ENCODE results near the gene LRIG1.

Gene LRIG1

DNA sequence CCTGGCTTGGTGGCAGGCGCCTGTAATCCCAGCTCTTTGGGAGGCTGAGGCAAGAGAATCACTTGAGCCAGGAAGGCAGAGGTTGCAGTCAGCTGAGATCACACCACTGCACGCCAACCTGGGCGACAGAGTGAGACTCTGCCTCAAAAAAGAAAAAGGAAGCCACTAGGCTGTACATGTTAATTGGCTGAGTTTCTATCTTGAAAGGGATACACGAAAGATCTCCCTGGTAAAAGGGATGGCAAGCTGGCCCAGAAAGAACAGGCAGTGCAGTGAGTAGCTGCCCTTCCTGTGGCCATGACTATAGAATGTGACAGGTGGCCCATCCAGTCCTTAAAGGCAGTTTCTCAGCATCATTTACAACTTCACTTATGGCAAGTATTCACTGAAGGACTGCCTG, 12.3 kb downstream of the LRIG1 start:
- intact Hi-C loops (cut with micrococcal nuclease), result no loop called here
- H3K27me3 Mint-ChIP-seq, result no peaks in the 10 kb centered on the region
- H3K36me3 Mint-ChIP-seq (ENCODE audit: low read depth), result no peaks in the 10 kb centered on the region
- peaks cover 5% of the 10 kb centered on the region for H3K4me1 Mint-ChIP-seq (ENCODE audit: low read depth)
- no peaks in the 10 kb centered on the region for H3K9me3 Mint-ChIP-seq
- no peak overlapping the region for H3K4me3 Mint-ChIP-seq
- H3K27ac Mint-ChIP-seq, result no peak overlapping the region

DNA sequence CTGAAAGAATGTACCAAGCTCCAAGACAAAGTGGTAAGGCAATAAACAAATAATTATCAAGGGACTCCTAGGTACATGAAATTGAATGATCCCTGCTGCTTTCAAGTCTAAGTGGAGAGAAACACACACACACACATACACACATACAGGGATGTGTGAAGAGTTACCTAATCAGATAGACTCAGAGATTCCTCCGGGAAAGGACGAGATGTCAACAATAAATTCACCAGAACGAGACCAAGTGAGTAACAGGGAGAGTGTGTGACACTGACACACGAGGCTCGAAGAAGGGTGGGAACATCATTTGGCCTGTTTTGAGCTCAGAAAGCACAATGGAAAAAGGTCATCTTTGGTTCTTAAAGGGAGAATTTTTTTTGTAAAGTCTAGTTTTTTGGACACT, 13.4 kb downstream of the LRIG1 start:
- Mint-ChIP-seq H3K27ac (no peak overlapping the region), H3K27me3 (no peaks in the 10 kb centered on the region), H3K4me3 (no peak overlapping the region), H3K4me1 (ENCODE audit: low read depth) (peaks cover 9% of the 10 kb centered on the region), H3K9me3 (no peaks in the 10 kb centered on the region), H3K36me3 (ENCODE audit: low read depth) (no peaks in the 10 kb centered on the region)
- intact Hi-C loops (cut with micrococcal nuclease), result no loop called here

DNA sequence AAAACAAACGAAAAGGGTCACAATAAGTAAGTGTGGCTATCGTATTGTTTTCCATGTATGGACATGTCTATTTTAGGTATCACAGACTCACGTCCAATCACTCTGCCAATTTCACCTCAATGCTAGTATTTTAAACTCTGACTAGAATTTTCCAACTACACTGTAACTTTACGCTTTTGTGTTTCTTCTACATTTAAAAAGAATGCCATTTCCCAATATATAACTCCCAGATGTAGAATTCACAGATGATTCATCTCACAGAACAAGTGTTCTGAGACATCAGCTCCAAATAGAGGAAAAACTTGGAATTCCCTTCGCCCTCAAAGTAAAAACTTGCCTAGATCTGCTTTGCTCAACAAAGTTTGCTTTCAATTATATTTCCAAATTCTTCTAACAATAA, 14.2 kb downstream of the LRIG1 start:
- Mint-ChIP-seq H3K36me3 (ENCODE audit: low read depth) (no peaks in the 10 kb centered on the region), H3K27me3 (no peaks in the 10 kb centered on the region), H3K4me3 (no peak overlapping the region), H3K27ac (no peak overlapping the region), H3K4me1 (ENCODE audit: low read depth) (peaks cover 9% of the 10 kb centered on the region), H3K9me3 (no peaks in the 10 kb centered on the region)
- intact Hi-C loops (cut with micrococcal nuclease), result no loop called here

DNA sequence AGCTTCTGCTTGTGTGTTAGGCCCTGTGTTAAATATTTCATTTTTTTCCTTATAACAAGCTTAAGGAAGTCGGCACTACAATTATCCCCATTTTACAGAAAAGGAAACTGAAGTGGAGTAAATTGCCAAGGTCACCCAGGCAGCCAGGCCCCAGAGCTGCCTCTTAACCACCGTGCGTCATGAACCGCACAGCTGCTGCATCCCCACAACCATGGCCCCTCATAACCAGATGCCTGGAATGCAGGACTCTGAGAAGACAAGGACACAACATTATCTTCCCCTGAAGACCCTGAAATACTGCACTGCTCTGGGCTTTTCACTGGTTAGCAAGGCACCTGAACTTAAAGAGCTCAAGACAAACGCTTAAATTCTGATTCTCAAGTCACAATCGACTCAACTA, 14.6 kb downstream of the LRIG1 start:
- Mint-ChIP-seq H3K4me3 (no peak overlapping the region), H3K27ac (no peak overlapping the region), H3K9me3 (no peaks in the 10 kb centered on the region), H3K36me3 (ENCODE audit: low read depth) (no peaks in the 10 kb centered on the region), H3K4me1 (ENCODE audit: low read depth) (peaks cover 9% of the 10 kb centered on the region), H3K27me3 (no peaks in the 10 kb centered on the region)
- intact Hi-C loops (cut with micrococcal nuclease), result no loop called here

DNA sequence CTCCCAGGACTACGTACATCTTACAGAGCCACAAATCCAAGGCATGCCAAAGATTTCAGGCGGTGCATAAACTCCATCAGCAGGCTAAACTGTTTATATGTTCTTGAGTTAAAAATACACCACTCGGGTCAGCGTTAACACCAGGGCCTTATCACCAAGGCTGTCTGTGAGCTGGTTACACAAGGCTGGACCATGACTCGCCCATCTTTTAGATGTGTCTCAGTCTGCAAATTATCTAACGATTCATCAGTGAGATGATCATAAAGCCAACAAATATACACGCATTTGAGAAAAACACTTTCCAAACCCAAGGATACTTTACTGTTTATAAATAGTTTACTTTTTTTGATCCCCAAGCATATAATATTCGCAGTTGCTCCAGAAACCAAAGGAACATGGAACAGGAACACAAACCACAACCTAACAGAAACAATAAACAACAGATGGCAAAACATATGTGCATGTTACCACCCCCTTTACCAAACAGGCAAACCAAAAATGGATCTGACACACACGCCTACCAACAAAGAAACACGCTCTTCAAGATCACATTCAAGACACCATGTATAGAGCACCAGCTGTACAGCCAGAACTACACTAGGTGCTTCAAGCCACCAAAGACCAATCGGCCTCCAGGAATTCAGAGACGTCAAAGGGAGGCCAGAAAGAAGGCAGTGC, 15.4 kb downstream of the LRIG1 start:
- Mint-ChIP-seq H3K27ac (no peak overlapping the region), H3K27me3 (no peaks in the 10 kb centered on the region), H3K9me3 (no peaks in the 10 kb centered on the region), H3K36me3 (ENCODE audit: low read depth) (no peaks in the 10 kb centered on the region), H3K4me1 (ENCODE audit: low read depth) (peaks cover 14% of the 10 kb centered on the region), H3K4me3 (no peak overlapping the region)
- intact Hi-C loops (cut with micrococcal nuclease), result no loop called here

DNA sequence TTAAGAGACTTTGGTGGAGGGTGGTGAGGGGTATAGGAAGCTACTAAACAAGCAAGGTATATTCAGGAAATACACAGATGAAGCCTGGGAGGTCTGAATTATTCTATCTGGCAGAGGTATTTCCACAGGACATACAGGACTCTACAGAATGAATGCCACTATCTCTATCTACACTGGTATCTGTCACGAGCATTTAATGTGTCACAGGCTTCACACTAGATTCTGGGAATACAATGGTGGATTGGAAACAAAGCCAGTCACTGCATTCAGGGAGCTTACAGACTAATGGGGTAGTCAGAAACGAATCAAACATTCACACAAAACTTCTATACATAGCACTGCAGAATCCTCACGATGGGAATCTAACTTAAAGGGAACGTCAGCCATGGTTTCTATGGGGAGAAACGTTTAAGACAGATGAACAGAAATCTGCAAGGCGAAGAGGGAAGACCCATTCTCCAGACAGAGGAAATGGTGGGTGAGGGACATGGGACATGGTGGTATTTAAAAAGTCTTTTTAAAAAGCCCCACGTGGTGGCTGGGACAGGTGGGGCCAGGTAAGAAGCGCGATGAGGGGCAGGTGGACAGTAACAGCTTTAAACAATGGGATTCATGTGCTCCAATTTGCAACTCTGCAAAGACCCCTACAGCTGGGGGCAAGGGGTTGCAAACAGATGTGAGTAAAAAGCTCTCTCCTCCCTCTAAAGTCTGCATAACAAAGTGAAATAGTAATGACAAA, 16.5 kb downstream of the LRIG1 start:
- Mint-ChIP-seq H3K36me3 (ENCODE audit: low read depth) (no peaks in the 10 kb centered on the region), H3K27ac (no peak overlapping the region), H3K4me1 (ENCODE audit: low read depth) (peaks cover 21% of the 10 kb centered on the region), H3K9me3 (peaks cover 11% of the 10 kb centered on the region), H3K4me3 (no peak overlapping the region), H3K27me3 (no peaks in the 10 kb centered on the region)
- intact Hi-C loops (cut with micrococcal nuclease), result no loop called here

DNA sequence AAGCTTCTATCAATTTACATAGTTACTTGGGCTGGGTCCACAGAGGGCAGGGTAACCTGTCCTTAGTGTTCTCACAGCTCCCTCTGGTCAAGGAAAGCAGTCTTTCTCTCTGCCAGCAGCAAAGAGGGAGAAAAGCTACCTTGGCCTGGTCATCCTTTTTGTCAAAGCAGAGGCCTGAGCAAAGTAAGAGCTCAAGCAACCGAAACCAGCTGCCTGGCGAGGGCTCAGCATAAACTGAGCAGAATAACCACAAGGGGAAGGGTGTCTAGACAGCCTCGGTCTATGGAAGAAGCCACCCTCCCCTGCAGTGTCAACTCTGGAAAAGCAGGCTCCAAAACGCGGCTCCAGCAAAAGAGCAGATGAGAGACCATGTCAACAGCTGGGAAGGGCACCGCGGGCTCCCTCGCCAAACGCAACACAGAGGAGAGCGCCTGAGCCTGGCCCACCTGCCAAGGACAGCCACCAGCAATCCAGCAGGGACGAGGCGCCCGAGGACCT, 17.4 kb downstream of the LRIG1 start:
- peaks cover 21% of the 10 kb centered on the region for H3K4me1 Mint-ChIP-seq (ENCODE audit: low read depth)
- no peak overlapping the region for H3K27ac Mint-ChIP-seq
- no peaks in the 10 kb centered on the region for H3K36me3 Mint-ChIP-seq (ENCODE audit: low read depth)
- no peak overlapping the region for H3K4me3 Mint-ChIP-seq
- H3K9me3 Mint-ChIP-seq, result peaks cover 16% of the 10 kb centered on the region
- intact Hi-C loops (cut with micrococcal nuclease), result no loop called here
- H3K27me3 Mint-ChIP-seq, result no peaks in the 10 kb centered on the region

DNA sequence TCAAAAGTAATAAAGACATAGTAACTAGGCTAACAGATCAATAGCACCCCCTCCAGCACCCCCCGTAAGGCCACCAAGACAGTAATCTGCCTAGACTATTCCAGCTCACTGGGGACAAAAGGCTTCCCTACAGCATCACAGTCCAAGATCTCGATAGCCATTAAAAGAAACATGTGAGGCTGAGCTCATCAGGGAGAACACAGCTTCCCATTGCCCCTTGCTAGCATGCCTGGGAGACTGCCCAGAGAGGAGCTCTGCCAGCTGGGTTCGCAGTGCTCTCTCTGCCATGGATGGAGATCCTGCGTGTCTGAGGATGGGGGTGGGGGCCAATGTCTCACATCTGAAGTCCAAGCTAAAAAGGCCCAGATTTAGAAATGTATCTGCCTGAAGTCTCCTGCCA, 17.8 kb downstream of the LRIG1 start:
- H3K4me3 Mint-ChIP-seq, result no peak overlapping the region
- peaks cover 21% of the 10 kb centered on the region for H3K4me1 Mint-ChIP-seq (ENCODE audit: low read depth)
- H3K27me3 Mint-ChIP-seq, result no peaks in the 10 kb centered on the region
- H3K9me3 Mint-ChIP-seq, result peaks cover 16% of the 10 kb centered on the region
- H3K36me3 Mint-ChIP-seq (ENCODE audit: low read depth), result no peaks in the 10 kb centered on the region
- H3K27ac Mint-ChIP-seq, result no peak overlapping the region
- intact Hi-C loops (cut with micrococcal nuclease), result no loop called here

DNA sequence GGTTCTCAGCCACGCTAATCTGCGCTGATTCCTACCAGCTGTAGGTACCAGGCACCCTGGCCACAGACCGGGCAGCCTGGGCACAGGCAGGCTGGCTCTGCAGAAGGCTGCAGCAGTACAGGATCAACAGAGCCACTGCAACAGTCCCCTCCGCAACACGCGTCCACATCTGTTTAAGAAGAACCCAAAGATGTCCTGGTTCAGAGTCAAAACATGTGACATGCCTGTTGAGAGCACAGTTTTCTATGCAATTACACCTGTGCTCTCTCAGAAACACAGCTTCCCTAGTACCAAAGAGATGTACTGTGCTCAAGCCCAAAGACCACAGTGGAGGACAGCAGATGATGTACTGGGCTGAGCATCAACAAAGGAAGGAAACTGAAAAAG, 18.8 kb downstream of the LRIG1 start:
- no peaks in the 10 kb centered on the region for H3K27me3 Mint-ChIP-seq
- peaks cover 16% of the 10 kb centered on the region for H3K9me3 Mint-ChIP-seq
- intact Hi-C loops (cut with micrococcal nuclease), result no loop called here
- H3K36me3 Mint-ChIP-seq (ENCODE audit: low read depth), result no peaks in the 10 kb centered on the region
- H3K4me3 Mint-ChIP-seq, result no peak overlapping the region
- H3K4me1 Mint-ChIP-seq (ENCODE audit: low read depth), result peaks cover 21% of the 10 kb centered on the region
- no peak overlapping the region for H3K27ac Mint-ChIP-seq

DNA sequence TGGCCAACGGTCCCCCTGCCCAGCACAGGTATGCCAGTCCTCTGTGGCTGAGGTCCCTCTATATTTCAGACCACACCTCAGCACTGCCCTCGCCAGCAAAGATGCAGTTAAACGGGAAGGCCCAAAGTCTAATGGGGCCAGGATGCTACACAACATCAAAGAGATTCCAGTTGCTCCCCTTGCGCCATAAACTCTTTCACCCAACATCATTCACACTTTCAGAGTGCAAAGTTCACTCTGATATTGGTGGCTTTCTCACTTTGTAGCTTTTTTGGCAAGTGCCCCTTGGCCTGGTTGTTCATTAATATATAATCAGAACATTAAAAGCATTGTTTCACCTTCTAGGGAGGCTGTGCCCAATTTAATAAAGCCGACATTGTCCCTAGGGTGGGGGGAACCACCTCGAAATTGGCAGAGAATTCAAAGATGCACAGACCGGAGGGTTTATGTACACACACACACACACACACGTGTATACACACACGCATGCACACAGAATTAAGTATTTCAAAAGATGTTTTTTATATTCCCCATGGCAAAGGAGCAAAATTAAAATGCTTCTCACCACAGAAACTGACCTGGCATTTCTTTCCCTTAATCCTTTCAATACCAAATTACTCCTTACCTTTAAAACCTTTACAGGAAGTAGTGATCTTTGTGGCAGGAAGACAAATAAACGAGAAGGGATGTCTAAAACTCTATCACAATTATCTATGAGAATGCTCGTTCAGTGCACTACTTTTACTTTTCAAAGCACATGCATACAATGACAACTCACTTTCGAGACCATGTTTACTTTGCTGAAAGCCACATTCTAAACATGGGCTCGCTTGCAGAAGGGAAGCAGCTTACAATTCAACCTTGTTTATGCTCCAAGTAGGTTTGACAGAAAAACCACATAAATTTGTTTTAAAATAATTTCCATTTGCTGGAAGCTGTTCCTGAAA, 19.5 kb downstream of the LRIG1 start:
- peaks cover 21% of the 10 kb centered on the region for H3K4me1 Mint-ChIP-seq (ENCODE audit: low read depth)
- no peak overlapping the region for H3K27ac Mint-ChIP-seq
- H3K4me3 Mint-ChIP-seq, result no peak overlapping the region
- no peaks in the 10 kb centered on the region for H3K36me3 Mint-ChIP-seq (ENCODE audit: low read depth)
- H3K9me3 Mint-ChIP-seq, result peaks cover 16% of the 10 kb centered on the region
- intact Hi-C loops (cut with micrococcal nuclease), result no loop called here
- no peaks in the 10 kb centered on the region for H3K27me3 Mint-ChIP-seq

DNA sequence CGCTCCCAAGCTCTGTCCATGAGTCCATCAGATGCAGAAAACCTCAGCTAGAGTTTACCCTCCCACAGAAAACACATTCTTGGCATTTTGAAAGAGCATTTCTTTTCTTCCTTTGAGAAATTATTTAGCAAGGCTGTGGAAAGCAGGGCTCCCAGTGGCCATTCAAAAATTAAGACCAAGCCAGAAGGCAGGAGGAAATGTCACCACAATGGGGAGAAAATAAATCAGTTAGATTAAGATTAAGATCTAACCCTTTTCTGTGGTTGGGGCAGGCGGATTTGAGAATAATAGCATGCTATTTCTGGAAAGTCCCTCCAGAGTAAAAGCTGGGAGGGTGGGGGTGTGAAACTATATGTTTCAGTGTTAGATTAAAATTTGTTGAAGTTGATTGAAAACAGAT, 20.2 kb downstream of the LRIG1 start:
- H3K27ac Mint-ChIP-seq, result no peak overlapping the region
- intact Hi-C loops (cut with micrococcal nuclease), result no loop called here
- no peak overlapping the region for H3K4me3 Mint-ChIP-seq
- H3K9me3 Mint-ChIP-seq, result peaks cover 16% of the 10 kb centered on the region
- H3K36me3 Mint-ChIP-seq (ENCODE audit: low read depth), result no peaks in the 10 kb centered on the region
- no peaks in the 10 kb centered on the region for H3K27me3 Mint-ChIP-seq
- peaks cover 21% of the 10 kb centered on the region for H3K4me1 Mint-ChIP-seq (ENCODE audit: low read depth)

DNA sequence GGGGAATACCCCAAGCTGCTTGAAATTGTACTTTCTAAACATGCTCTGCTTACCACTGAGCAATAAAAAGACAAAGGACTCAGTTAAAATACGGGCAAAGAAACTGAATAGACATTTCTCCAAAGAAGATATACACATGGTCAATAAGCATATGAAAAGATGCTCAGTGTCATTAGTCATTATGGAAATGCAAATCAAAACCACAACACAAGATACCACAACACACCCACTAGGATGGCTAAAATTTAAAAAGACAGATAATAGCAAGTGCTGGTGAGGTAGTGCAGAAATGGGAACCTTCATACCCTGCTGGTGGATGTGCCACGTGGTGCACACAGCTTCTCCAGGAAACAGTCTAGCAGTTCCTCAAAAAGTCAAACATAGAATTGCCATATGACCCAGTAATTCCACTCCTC, 21.3 kb downstream of the LRIG1 start:
- H3K27me3 Mint-ChIP-seq, result no peaks in the 10 kb centered on the region
- no peaks in the 10 kb centered on the region for H3K36me3 Mint-ChIP-seq (ENCODE audit: low read depth)
- intact Hi-C loops (cut with micrococcal nuclease), result no loop called here
- H3K9me3 Mint-ChIP-seq, result peaks cover 16% of the 10 kb centered on the region
- H3K27ac Mint-ChIP-seq, result no peak overlapping the region
- H3K4me1 Mint-ChIP-seq (ENCODE audit: low read depth), result peaks cover 21% of the 10 kb centered on the region
- no peak overlapping the region for H3K4me3 Mint-ChIP-seq

DNA sequence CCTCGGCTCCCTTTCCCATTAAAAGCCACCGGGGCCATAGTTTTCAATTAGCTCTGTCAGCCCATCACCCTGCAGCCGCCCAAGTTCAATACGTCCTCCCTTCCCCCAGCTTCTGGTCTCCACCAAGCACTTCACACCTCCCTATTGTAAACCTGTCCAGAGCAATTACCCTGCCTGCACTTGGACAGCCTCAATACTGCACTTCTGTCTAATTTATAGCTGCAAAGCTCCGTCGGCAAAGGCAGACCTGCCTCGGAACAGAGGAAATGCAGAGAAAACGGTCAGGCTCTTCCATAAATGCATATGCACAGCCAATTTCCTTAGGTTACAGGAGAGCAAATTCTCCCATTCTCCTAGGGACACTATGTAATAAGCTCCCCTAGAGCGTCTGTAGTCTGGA, 21.9 kb downstream of the LRIG1 start:
- no peak overlapping the region for H3K27ac Mint-ChIP-seq

DNA sequence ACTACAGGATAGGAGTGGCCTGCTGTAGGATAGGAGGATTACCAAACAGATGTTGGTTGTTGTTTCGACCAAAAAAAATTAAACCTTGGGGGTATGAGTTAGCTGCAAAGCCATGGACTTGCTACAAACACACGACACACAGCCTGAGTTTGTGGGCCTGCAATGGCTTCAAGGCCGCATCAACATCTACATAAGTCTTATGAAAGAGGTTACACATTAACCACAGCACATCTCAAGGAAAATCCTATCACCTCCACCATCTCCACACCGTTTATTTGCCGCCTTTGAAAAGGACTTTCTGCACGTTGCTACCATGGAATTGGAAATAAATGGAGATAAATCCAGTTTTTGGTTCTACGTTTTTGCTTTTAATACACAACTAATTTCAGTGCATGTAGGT, 23.0 kb downstream of the LRIG1 start:
- Mint-ChIP-seq H3K4me1 (ENCODE audit: low read depth) (peaks cover 28% of the 10 kb centered on the region), H3K27ac (no peak overlapping the region), H3K4me3 (no peak overlapping the region), H3K36me3 (ENCODE audit: low read depth) (no peaks in the 10 kb centered on the region), H3K27me3 (no peaks in the 10 kb centered on the region), H3K9me3 (peaks cover 16% of the 10 kb centered on the region)
- intact Hi-C loops (cut with micrococcal nuclease), result no loop called here

More for the DNA sequence above, 21.9 kb downstream of the LRIG1 start:
- Mint-ChIP-seq H3K36me3 (ENCODE audit: low read depth) (no peaks in the 10 kb centered on the region), H3K9me3 (peaks cover 16% of the 10 kb centered on the region), H3K4me3 (no peak overlapping the region), H3K4me1 (ENCODE audit: low read depth) (peaks cover 26% of the 10 kb centered on the region), H3K27me3 (no peaks in the 10 kb centered on the region)
- intact Hi-C loops (cut with micrococcal nuclease), result no loop called here
